Measurements from ENCODE around the gene ANXA2. TPM values are rescaled to one million over a fixed set of nuclear protein-coding genes. Genes with fewer than 3 reads are reported as not detected.

Gene ANXA2
- total RNA-seq (2022; extraction: Qiagen RNA extraction), result 5,220 to 6,185 TPM (median 5,366 TPM) in 5 replicates

GRCh38 chr15:60397772-60398445 is at the start of gene ANXA2:
Gene ANXA2 (minus strand): TSS chr15:60397986. CDS start chr15:60386075, 11,911 bp downstream.

Other genes starting within 250 kb of the ANXA2 start
- gene ICE2, start 81.2 kb upstream of the ANXA2 start, total RNA-seq (2022; extraction: Qiagen RNA extraction), result 32.8 to 42.6 TPM (median 37.3 TPM) in 5 replicates